ENCODE results near the gene ILDR1.

Gene ILDR1

GRCh38 chr3:121992601-121993560 is 29.2 kb downstream of the ILDR1 start:
- DNase-seq = no peak

- peak in 1 of 2 experiments; percentile 25 for DNase-seq
Measured at GRCh38 chr3:121989943-121990342, 32.1 kb downstream of the ILDR1 start.

GRCh38 chr3:121988146-121988545 is 33.9 kb downstream of the ILDR1 start:
- DNase-seq = no peak

GRCh38 chr3:121985846-121986245 is 36.2 kb downstream of the ILDR1 start:
- no peak for DNase-seq

- DNase-seq = peak; percentile 16 to 28
Measured at GRCh38 chr3:121981473-121981872, 40.6 kb downstream of the ILDR1 start.

GRCh38 chr3:121980450-121980796 is 41.6 kb downstream of the ILDR1 start:
- DNase-seq = no peak

- DNase-seq = no peak
Measured at GRCh38 chr3:121979734-121980449, 42.2 kb downstream of the ILDR1 start.

GRCh38 chr3:121979246-121979645 is 42.8 kb downstream of the ILDR1 start:
- no peak for DNase-seq

- no peak for DNase-seq
Measured at GRCh38 chr3:121976727-121977126, 45.3 kb downstream of the ILDR1 start.

- DNase-seq = no peak
Measured at GRCh38 chr3:121975702-121976302, 46.2 kb downstream of the ILDR1 start.

- DNase-seq = no peak
Measured at GRCh38 chr3:121974601-121975111, 47.4 kb downstream of the ILDR1 start.

GRCh38 chr3:121970047-121970446 is 52.0 kb downstream of the ILDR1 start:
- no peak for DNase-seq

- no peak for DNase-seq
Measured at GRCh38 chr3:121969631-121970030, 52.4 kb downstream of the ILDR1 start.

- DNase-seq = no peak
Measured at GRCh38 chr3:121963608-121964007, 58.4 kb downstream of the ILDR1 start.

GRCh38 chr3:121962443-121962842 is 59.6 kb downstream of the ILDR1 start:
- DNase-seq = no peak

GRCh38 chr3:121961283-121961682 is 60.8 kb downstream of the ILDR1 start:
- no peak for DNase-seq

GRCh38 chr3:121958801-121959200 is 63.2 kb downstream of the ILDR1 start:
- DNase-seq = no peak

GRCh38 chr3:121957674-121958415 is 64.2 kb downstream of the ILDR1 start:
- DNase-seq = no peak

GRCh38 chr3:121956363-121956762 is 65.7 kb downstream of the ILDR1 start:
- DNase-seq = no peak

- no peak for DNase-seq
Measured at GRCh38 chr3:121951291-121951919, 70.6 kb downstream of the ILDR1 start.

- no peak for DNase-seq
Measured at GRCh38 chr3:121948641-121949040, 73.4 kb downstream of the ILDR1 start.

- DNase-seq = peak; percentile 24 to 29
Measured at GRCh38 chr3:121943431-121943830, 78.6 kb downstream of the ILDR1 start.

Data from NCI-H526 (cell line).